HFF-Myc (cell line): ENCODE data around the gene BTN3A1.
"Not testable (repeated sequence)": the region's sequence is repeated elsewhere in the genome, so short reads cannot be mapped to it uniquely, and the experiment has no call there.

ENCODE experiments used
- DNase-seq: peaks from one replicate; pipeline ENCODE4 v3.0.0-alpha.2; 2011; ENCODE audit warnings: low read depth; ENCODE audit errors: extremely low read depth
- H3K4me3 ChIP-seq: replicated peaks from 2 replicates; pipeline ENCODE4 v1.5.1; 2011; ENCODE audit warnings: low read depth, mild to moderate bottlenecking, control low read depth, low read length
- TF ChIP-seq, protein P1 (sequence below): IDR thresholded peaks from 2 replicates; pipeline ENCODE4 v1.5.1; 2012; ENCODE audit warnings: mild to moderate bottlenecking, low read depth, low read length, control low read depth; ENCODE audit errors: missing control alignments

BTN3A1 gene

DNA sequence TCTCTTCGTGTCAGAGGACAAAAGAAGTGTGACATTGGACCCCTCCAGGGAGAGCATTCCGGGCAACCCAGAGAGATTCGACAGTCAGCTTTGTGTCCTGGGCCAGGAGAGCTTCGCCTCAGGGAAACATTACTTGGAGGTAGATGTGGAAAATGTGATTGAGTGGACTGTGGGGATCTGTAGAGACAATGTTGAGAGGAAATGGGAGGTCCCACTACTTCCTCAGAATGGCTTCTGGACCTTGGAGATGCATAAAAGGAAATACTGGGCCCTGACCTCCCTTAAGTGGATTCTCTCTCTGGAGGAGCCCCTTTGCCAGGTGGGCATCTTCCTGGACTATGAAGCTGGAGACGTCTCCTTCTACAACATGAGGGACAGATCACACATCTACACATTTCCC is 28.7 kb downstream of the BTN3A1 start:
- TF ChIP-seq, protein P1, sequence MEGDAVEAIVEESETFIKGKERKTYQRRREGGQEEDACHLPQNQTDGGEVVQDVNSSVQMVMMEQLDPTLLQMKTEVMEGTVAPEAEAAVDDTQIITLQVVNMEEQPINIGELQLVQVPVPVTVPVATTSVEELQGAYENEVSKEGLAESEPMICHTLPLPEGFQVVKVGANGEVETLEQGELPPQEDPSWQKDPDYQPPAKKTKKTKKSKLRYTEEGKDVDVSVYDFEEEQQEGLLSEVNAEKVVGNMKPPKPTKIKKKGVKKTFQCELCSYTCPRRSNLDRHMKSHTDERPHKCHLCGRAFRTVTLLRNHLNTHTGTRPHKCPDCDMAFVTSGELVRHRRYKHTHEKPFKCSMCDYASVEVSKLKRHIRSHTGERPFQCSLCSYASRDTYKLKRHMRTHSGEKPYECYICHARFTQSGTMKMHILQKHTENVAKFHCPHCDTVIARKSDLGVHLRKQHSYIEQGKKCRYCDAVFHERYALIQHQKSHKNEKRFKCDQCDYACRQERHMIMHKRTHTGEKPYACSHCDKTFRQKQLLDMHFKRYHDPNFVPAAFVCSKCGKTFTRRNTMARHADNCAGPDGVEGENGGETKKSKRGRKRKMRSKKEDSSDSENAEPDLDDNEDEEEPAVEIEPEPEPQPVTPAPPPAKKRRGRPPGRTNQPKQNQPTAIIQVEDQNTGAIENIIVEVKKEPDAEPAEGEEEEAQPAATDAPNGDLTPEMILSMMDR, result no peak
- H3K4me3 ChIP-seq, result no peak overlapping the region
- no peak for DNase-seq

DNA sequence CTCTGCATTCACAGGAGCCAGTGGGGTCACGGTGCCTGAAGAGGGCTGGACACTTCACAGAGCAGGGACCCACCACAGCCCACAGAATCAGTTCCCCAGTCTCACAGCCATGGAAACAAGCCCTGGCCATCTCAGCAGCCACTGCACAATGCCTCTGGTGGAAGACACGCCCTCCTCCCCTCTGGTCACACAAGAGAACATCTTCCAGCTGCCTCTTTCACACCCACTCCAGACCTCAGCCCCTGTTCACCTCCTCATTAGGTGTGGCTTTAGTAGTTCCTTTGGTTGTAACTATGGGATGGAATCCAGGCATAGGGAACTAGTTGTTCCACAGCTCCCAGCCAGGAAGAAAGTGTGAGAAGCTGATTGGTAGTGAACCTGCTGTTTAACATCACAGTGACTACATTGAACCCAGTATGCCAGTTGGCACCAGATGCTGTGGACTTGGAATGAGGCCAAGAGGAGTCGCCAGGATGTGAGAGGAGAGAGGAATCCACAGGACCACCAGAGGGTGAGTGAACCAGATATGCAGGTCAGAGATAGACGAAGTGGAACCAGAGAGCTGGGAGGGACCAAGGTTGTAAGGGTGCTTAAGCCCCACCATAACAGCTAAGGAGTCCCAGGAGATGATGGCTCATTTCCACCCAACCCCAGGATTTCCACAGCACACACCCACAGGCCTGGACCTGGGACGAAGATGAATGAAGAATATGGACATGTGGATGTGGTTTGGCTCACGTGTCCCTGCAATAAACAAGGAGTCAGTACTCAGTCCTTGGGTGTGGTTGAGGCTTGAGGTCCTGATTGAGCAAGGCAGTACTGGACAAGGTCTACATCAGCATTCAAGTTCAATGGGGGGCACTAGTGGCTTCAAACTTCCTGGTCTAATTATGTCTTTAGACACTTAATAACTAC is 29.4 kb downstream of the BTN3A1 start:
- no peak for DNase-seq
- no peak overlapping the region for H3K4me3 ChIP-seq
- TF ChIP-seq, protein P1, result no peak

DNA sequence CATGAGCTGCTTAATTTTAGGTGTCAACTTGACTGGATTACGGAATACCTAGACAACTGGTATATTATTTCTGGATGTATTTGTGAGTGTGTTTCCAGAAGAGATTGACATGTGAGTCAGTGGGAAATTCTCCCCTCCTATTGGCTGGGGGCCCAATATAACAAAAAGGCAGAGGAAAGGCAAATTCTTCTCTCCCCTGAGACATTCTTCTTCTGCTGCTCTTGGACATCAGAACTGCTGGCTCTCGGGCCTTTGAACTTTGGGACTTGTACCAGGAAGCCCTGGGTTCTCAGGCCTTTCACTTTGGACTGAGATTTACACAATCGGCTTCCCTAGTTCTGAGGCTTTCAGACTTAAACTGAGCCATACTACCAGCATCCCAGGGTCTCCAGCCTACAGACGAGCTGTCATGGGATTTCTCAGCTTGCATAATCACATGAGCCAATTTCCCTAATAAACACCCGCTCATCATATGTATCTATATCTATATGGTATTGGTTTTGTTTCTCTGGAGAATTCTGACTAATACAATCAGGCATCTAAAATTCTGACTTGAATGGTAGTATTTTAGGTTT is 30.6 kb downstream of the BTN3A1 start:
- DNase-seq, result no peak
- H3K4me3 ChIP-seq, result no peak overlapping the region
- TF ChIP-seq, protein P1, result no peak

DNA sequence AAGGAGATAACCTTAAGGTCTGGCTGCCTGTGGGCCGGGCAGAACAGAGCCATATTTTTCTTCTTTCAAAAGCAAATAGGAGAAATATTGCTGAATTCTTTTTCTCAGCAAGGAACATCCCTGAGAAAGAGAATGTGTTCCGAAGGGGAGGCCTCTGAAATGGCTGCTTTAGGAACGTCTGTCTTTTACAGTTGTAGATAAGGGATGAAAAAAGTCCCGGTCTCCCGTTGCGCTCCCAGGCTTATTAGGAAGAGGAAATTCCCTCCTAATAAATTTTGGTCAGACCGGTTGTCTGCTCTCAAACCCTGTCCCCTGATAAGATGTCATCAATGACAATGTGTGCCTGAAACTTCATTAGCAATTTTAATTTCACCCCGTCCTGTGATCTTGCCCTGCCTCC is 31.6 kb downstream of the BTN3A1 start:
- H3K4me3 ChIP-seq, DNase-seq: not testable (repeated sequence)

DNA sequence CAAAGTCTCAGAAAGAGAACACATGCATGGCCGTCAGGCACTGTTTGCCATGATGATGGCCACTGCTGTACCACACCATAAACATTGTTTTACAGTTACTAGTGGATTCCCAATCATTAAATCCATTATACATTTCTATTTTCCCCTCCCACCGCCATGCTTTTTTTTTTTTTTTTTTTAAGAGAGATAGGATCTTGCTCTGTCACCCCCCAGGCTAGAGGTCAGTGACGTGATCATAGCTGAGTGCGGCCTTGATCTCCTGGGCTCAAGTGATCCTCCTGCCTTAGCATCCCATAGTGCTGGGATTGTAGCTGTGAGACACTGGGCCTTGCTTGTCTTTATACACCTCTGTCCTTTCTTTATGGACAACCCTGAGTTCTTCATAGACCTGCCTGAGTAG is 33.9 kb downstream of the BTN3A1 start:
- no peak for DNase-seq
- TF ChIP-seq, protein P1, result no peak
- no peak overlapping the region for H3K4me3 ChIP-seq

DNA sequence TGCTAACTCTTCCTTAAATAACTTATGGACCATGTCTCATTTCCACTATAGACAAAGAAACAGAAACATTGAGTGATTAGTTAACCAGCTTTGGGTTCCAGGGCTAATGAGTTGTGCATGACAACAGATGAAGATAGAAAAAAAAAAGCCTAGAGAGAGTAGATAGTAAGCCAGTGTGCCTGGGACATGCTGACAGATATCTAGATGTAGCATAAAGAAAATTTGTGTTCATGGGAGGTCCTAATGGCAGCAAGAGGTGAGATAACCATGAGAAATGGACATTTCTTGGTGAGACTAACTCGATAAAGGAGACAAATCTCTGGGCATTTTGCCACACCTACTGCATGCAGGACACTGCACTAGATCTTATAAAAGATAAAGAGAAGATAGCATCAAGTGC is 35.5 kb downstream of the BTN3A1 start:
- H3K4me3 ChIP-seq, result no peak overlapping the region
- TF ChIP-seq, protein P1, result no peak
- no peak for DNase-seq

DNA sequence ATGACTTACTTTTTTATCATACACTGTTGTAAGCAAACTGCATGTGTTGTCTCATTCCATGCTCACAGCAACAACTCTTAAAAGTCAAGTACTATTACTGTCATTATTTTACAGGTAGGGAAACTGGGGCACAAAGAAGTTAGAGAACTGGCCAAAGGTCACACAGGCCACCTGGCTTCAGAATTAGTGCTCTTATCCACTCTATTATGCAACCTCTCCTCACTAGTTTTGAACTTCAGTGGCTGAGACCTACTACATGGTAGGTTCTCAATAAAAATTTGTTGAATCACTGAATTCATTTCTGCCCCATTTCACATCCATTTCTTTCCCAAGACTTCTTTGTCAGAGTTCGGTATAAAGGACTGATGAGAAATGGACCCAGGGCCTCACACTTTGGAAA is 35.9 kb downstream of the BTN3A1 start:
- no peak overlapping the region for H3K4me3 ChIP-seq
- TF ChIP-seq, protein P1, result no peak
- no peak for DNase-seq
